Endodermal cell (in vitro differentiated cells): ENCODE data around the gene RCC1. TPM values are rescaled to one million over a fixed set of nuclear protein-coding genes. Genes with fewer than 3 reads are reported as not detected.

ENCODE experiments used
- DNase-seq: peaks from one replicate; pipeline ENCODE4 v3.0.0-alpha.2; 2017
- H3K27ac ChIP-seq: 2 replicates; pipeline ENCODE4 v1.5.1; 2013; ENCODE audit warnings: mild to moderate bottlenecking, low read depth, low read length, moderate library complexity
- H3K27me3 ChIP-seq: 2 replicates; pipeline ENCODE4 v1.6.1; 2013; ENCODE audit warnings: mild to moderate bottlenecking, low read length, moderate library complexity; ENCODE audit not compliant: insufficient read depth, control insufficient read depth, poor library complexity, severe bottlenecking
- H3K36me3 ChIP-seq: 2 replicates; pipeline ENCODE4 v1.7.0; 2013; ENCODE audit warnings: mild to moderate bottlenecking, low read length, moderate library complexity; ENCODE audit not compliant: control insufficient read depth, insufficient read depth
- H3K4me1 ChIP-seq: one replicate; pipeline ENCODE4 v1.7.0; 2013; ENCODE audit warnings: low read length; ENCODE audit not compliant: control insufficient read depth, insufficient read depth
- H3K4me3 ChIP-seq: 2 replicates; pipeline ENCODE4 v1.5.1; 2013; ENCODE audit warnings: mild to moderate bottlenecking, low read length, moderate library complexity
- H3K9ac ChIP-seq: 2 replicates; pipeline ENCODE4 v1.6.1; 2013; ENCODE audit warnings: mild to moderate bottlenecking, low read length, moderate library complexity; ENCODE audit not compliant: poor library complexity, severe bottlenecking; ENCODE audit errors: extremely low read depth
- H3K9me3 ChIP-seq: 2 replicates; pipeline ENCODE4 v1.6.1; 2013; ENCODE audit warnings: mild to moderate bottlenecking, low read length, moderate library complexity; ENCODE audit not compliant: control insufficient read depth
- H3K27ac Mint-ChIP-seq: 2 replicates; pipeline ENCODE4 v1.8.0; 2020; ENCODE audit warnings: mixed read lengths
- H3K27me3 Mint-ChIP-seq: 2 replicates; pipeline ENCODE4 v1.8.0; 2021; ENCODE audit warnings: mild to moderate bottlenecking, mixed read lengths; ENCODE audit not compliant: insufficient read depth
- H3K36me3 Mint-ChIP-seq: 2 replicates; pipeline ENCODE4 v1.8.0; 2020; ENCODE audit warnings: low read depth, mixed read lengths
- H3K4me1 Mint-ChIP-seq: 2 replicates; pipeline ENCODE4 v1.8.0; 2020; ENCODE audit warnings: mixed read lengths
- H3K4me3 Mint-ChIP-seq: 2 replicates; pipeline ENCODE4 v1.8.0; 2020; ENCODE audit warnings: mild to moderate bottlenecking, moderate library complexity, mixed read lengths
- H3K9me3 Mint-ChIP-seq: 2 replicates; pipeline ENCODE4 v1.8.0; 2020; ENCODE audit warnings: mild to moderate bottlenecking, mixed read lengths
- WGBS, 2 experiments: methylation state at CpG; one replicate each; pipeline versions ENCODE4 v1.1.5 to v1.1.7; 2013; ENCODE audit warnings: missing lambda C conversion rate in 2 of 2, mixed read lengths in 1 of 2; ENCODE audit not compliant: insufficient coverage in 1 of 2, insufficient read length in 1 of 2; 5-methylcytosine and 5-hydroxymethylcytosine counted together
- total RNA-seq, 2 donors: library from RNA; stranded (reverse); fragmentation: NEBNext Ultra II Directional in 1 of 2; extraction: Animal tissue kit (Norgen Biotek cat#: 25700) in 1 of 2; gene quantifications; 2 replicates in 1 of 2; 3 replicates in 1 of 2; pipeline ENCODE4 v1.2.1, GENCODE V29; 2021
- TF ChIP-seq, protein P1 (sequence below): fragments of 200-600 bp; sonication (generic); conservative IDR thresholded peaks from 2 replicates; pipeline ENCODE4 v1.5.0; 2021; ENCODE audit warnings: antibody characterized with exemption, mild to moderate bottlenecking

Gene RCC1
- total RNA-seq, 2 donors from 2014 or later = 55.4 to 65.3 TPM

DNA sequence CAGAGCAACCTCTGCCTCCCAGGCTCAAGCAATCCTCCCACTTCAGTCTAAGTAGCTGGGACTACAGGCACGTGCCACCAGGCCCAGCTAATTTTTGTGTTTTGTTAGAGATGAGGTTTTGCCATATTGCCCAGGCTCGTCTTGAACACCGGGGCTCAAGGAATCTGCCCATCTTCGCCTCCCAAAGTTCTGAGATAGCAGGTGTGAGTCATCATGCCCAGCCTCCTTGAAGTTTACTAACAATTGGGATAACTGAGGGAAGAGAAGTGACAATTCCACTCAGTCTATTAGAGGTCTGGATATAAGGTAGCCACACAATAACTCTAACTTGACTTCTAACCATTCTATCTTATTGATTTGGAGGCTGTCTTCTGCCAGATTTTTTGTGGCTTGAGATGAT, 6.3 kb upstream of the RCC1 start:
- Histone ChIP-seq H3K27ac (no peak overlapping the region), H3K9me3 (no peaks in the 10 kb centered on the region), H3K27me3 (no peaks in the 10 kb centered on the region), H3K36me3 (peaks cover 23% of the 10 kb centered on the region), H3K4me3 (no peak overlapping the region), H3K4me1 (no peaks in the 10 kb centered on the region), H3K9ac (no peak overlapping the region)
- Mint-ChIP-seq H3K27me3 (no peaks in the 10 kb centered on the region), H3K36me3 (peaks cover 32% of the 10 kb centered on the region), H3K27ac (peak overlapping the region; percentile 10), H3K9me3 (no peaks in the 10 kb centered on the region), H3K4me3 (no peak overlapping the region), H3K4me1 (no peaks in the 10 kb centered on the region)
- DNase-seq = peak; percentile 32
- TF ChIP-seq, protein P1, sequence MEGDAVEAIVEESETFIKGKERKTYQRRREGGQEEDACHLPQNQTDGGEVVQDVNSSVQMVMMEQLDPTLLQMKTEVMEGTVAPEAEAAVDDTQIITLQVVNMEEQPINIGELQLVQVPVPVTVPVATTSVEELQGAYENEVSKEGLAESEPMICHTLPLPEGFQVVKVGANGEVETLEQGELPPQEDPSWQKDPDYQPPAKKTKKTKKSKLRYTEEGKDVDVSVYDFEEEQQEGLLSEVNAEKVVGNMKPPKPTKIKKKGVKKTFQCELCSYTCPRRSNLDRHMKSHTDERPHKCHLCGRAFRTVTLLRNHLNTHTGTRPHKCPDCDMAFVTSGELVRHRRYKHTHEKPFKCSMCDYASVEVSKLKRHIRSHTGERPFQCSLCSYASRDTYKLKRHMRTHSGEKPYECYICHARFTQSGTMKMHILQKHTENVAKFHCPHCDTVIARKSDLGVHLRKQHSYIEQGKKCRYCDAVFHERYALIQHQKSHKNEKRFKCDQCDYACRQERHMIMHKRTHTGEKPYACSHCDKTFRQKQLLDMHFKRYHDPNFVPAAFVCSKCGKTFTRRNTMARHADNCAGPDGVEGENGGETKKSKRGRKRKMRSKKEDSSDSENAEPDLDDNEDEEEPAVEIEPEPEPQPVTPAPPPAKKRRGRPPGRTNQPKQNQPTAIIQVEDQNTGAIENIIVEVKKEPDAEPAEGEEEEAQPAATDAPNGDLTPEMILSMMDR = no peak
- 92 to 100% methylated on average over 3 to 4 of the region's 4 CpGs for WGBS, 2 experiments

DNA sequence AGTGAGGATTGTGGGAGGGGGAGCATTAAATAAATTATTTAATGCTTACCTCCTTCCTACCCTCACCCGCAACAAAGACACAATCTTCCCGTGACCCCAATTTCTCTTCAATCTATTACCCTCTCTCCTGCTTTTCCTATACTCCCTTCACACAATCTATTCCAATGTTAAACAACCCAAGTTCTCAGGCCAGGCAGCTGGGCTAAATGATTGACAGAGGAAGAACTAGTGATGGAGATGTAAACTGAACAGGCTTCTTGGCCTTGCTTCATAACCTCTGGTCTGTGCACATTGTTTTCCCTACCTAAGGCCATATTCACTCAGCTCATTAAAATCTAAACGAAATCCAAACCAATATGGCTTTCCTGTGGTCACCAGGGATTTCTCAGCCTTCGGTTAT, 3.9 kb upstream of the RCC1 start:
- H3K4me1 ChIP-seq = no peaks in the 10 kb centered on the region
- no peaks in the 10 kb centered on the region for H3K4me1 Mint-ChIP-seq
- peaks cover 24% of the 10 kb centered on the region for H3K36me3 Mint-ChIP-seq
- no peak for DNase-seq
- H3K27me3 Mint-ChIP-seq = no peaks in the 10 kb centered on the region
- no peak overlapping the region for H3K4me3 ChIP-seq
- WGBS, 2 experiments = 95 to 100% methylated on average over 4 of the region's 4 CpGs
- no peak overlapping the region for H3K27ac ChIP-seq
- peaks cover 2% of the 10 kb centered on the region for H3K9me3 Mint-ChIP-seq
- H3K9ac ChIP-seq = no peak overlapping the region
- no peak overlapping the region for H3K4me3 Mint-ChIP-seq
- no peaks in the 10 kb centered on the region for H3K9me3 ChIP-seq
- no peaks in the 10 kb centered on the region for H3K27me3 ChIP-seq
- peaks cover 17% of the 10 kb centered on the region for H3K36me3 ChIP-seq
- H3K27ac Mint-ChIP-seq = no peak overlapping the region
- TF ChIP-seq, protein P1 = no peak

DNA sequence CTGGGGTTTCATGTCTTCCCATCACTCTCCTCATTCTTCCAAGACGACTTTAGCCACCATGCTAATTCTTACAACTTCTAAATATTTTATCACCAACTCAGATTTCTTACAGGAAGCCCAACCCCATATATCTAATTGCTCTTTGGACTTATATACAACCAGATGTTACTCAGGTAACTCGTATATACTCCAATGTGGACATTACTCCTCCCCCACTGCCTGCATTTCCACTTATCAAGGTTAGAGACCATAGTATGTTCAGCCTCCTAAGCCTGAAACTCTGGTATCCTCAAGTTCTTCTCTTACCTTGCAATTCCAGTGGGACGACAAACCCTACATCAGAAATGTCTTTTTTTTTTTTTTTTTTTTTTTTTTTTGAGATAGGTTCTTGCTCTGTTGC, 2.7 kb upstream of the RCC1 start:
- Histone ChIP-seq H3K9me3 (no peaks in the 10 kb centered on the region), H3K9ac (no peak overlapping the region), H3K27ac (no peak overlapping the region), H3K4me3 (no peak overlapping the region), H3K4me1 (no peaks in the 10 kb centered on the region), H3K36me3 (peaks cover 24% of the 10 kb centered on the region), H3K27me3 (no peaks in the 10 kb centered on the region)
- Mint-ChIP-seq H3K36me3 (peaks cover 34% of the 10 kb centered on the region), H3K4me3 (no peak overlapping the region), H3K27ac (no peak overlapping the region), H3K9me3 (peaks cover 2% of the 10 kb centered on the region), H3K27me3 (no peaks in the 10 kb centered on the region), H3K4me1 (peaks cover under 1% of the 10 kb centered on the region)
- TF ChIP-seq, protein P1 = no peak
- DNase-seq = no peak
- WGBS, 2 experiments = 88 to 97% methylated on average over 2 of the region's 3 CpGs
